MCF 10A (cell line): ENCODE results near the gene PPM1H. TPM values are rescaled to one million over a fixed set of nuclear protein-coding genes. Genes with fewer than 3 reads are reported as not detected.

ENCODE experiments used
- BruUV-seq: library from RNA; stranded (reverse); fragments of 400-500 nt; replicated peaks from 2 replicates; lab custom pipeline; 2021; lab: Mats Ljungman, UMichigan
- CTCF ChIA-PET: fragments of 300-600 bp; sonication (Branson Sonifier 250); formaldehyde crosslinking; extraction: SDS; loops from one replicate; lab custom pipeline; 2021; ENCODE audit warnings: antibody characterized with exemption, inconsistent platforms; lab: Yijun Ruan, JAX
- POLR2A ChIA-PET: fragments of 300-600, 350-650 bp; sonication (Branson Sonifier 250); formaldehyde crosslinking; extraction: SDS; loops from one replicate; lab custom pipeline; 2020; ENCODE audit warnings: antibody characterized with exemption, inconsistent platforms; lab: Yijun Ruan, JAX
- DNase-seq: peaks from one replicate; pipeline ENCODE4 v3.0.0-alpha.2; 2018; ENCODE audit not compliant: unreplicated experiment
- H3K27ac Mint-ChIP-seq: one replicate; pipeline ENCODE4 v1.8.0; 2022; ENCODE audit warnings: mild to moderate bottlenecking, low read depth, mixed read lengths; ENCODE audit not compliant: unreplicated experiment
- H3K27me3 Mint-ChIP-seq: one replicate; pipeline ENCODE4 v1.8.0; 2022; ENCODE audit warnings: mixed read lengths; ENCODE audit not compliant: insufficient read depth, unreplicated experiment
- H3K36me3 Mint-ChIP-seq: one replicate; pipeline ENCODE4 v1.8.0; 2022; ENCODE audit warnings: mild to moderate bottlenecking, moderate library complexity, mixed read lengths; ENCODE audit not compliant: insufficient read depth, unreplicated experiment
- H3K4me1 Mint-ChIP-seq: one replicate; pipeline ENCODE4 v1.8.0; 2022; ENCODE audit warnings: mixed read lengths; ENCODE audit not compliant: insufficient read depth, unreplicated experiment
- H3K4me3 Mint-ChIP-seq: one replicate; pipeline ENCODE4 v1.8.0; 2022; ENCODE audit warnings: mild to moderate bottlenecking, moderate library complexity, mixed read lengths; ENCODE audit not compliant: unreplicated experiment
- H3K9me3 Mint-ChIP-seq: one replicate; pipeline ENCODE4 v1.8.0; 2022; ENCODE audit warnings: mixed read lengths; ENCODE audit not compliant: unreplicated experiment
- intact Hi-C: fragments of 100-400 bp; cut with micrococcal nuclease; formaldehyde crosslinking; loops from 2 replicates; pipeline ENCODE4 v1.14.1; 2022
- total RNA-seq: library from RNA; stranded (reverse); gene quantifications from 2 replicates; pipeline ENCODE4 v1.2.3, GENCODE V29; 2022
- TF ChIP-seq, protein P1 (sequence below): fragments of 200-600 bp; IDR thresholded peaks from one replicate; pipeline ENCODE4 v1.8.0; 2022; ENCODE audit warnings: antibody characterized with exemption, mild to moderate bottlenecking; ENCODE audit not compliant: unreplicated experiment

Gene PPM1H
- total RNA-seq, 1 experiment from 2014 or later, result 0.49 TPM

- intact Hi-C loops, result no loop called here
Measured at GRCh38 chr12:62803756-62804155, 131.2 kb downstream of the PPM1H start.

GRCh38 chr12:62802984-62803383 is 132.0 kb downstream of the PPM1H start:
- no peaks in the 10 kb centered on the region for H3K9me3 Mint-ChIP-seq
- no peak for DNase-seq
- intact Hi-C loops, result no loop called here
- ChIA-PET CTCF (interaction anchor here (0.6 to 2.9 kb wide), 7 partner anchors 9 to 225 kb away, joined by 3 to 32 read pairs (median 3); no protein-coding TSS in a partner anchor), POLR2A (interaction anchor here (0.6 to 1.3 kb wide), 3 partner anchors 9 to 346 kb away, joined by 3 to 5 read pairs (median 4); no protein-coding TSS in a partner anchor)
- H3K27ac Mint-ChIP-seq, result no peak overlapping the region
- no peaks in the 10 kb centered on the region for H3K4me1 Mint-ChIP-seq
- BruUV-seq, result no TSS peak
- no peak overlapping the region for H3K4me3 Mint-ChIP-seq
- no peaks in the 10 kb centered on the region for H3K27me3 Mint-ChIP-seq
- TF ChIP-seq, protein P1, sequence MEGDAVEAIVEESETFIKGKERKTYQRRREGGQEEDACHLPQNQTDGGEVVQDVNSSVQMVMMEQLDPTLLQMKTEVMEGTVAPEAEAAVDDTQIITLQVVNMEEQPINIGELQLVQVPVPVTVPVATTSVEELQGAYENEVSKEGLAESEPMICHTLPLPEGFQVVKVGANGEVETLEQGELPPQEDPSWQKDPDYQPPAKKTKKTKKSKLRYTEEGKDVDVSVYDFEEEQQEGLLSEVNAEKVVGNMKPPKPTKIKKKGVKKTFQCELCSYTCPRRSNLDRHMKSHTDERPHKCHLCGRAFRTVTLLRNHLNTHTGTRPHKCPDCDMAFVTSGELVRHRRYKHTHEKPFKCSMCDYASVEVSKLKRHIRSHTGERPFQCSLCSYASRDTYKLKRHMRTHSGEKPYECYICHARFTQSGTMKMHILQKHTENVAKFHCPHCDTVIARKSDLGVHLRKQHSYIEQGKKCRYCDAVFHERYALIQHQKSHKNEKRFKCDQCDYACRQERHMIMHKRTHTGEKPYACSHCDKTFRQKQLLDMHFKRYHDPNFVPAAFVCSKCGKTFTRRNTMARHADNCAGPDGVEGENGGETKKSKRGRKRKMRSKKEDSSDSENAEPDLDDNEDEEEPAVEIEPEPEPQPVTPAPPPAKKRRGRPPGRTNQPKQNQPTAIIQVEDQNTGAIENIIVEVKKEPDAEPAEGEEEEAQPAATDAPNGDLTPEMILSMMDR, result no peak
- H3K36me3 Mint-ChIP-seq, result no peaks in the 10 kb centered on the region

More at GRCh38 chr12:62803756-62804155, 131.2 kb downstream of the PPM1H start:
- ChIA-PET CTCF (interaction anchor here (0.7 to 2.9 kb wide), 6 partner anchors 9 to 362 kb away, joined by 3 to 32 read pairs (median 10); no protein-coding TSS in a partner anchor), POLR2A (interaction anchor here (1.2 to 1.3 kb wide), 2 partner anchors 10 to 200 kb away, joined by 3 to 4 read pairs; no protein-coding TSS in a partner anchor)
- Mint-ChIP-seq H3K36me3 (no peaks in the 10 kb centered on the region), H3K4me1 (no peaks in the 10 kb centered on the region), H3K4me3 (no peak overlapping the region), H3K27ac (no peak overlapping the region), H3K27me3 (no peaks in the 10 kb centered on the region), H3K9me3 (no peaks in the 10 kb centered on the region)
- BruUV-seq, result no TSS peak
- DNase-seq, result no peak
- TF ChIP-seq, protein P1, result no peak

- intact Hi-C loops, result no loop called here
- no peaks in the 10 kb centered on the region for H3K36me3 Mint-ChIP-seq
- POLR2A ChIA-PET, result interaction anchor here (0.8 to 1.3 kb wide), 3 partner anchors 9 to 221 kb away, joined by 3 to 4 read pairs (median 3); no protein-coding TSS in a partner anchor
- CTCF ChIA-PET, result interaction anchor here (0.6 to 8.7 kb wide), 7 partner anchors 8 to 679 kb away, joined by 3 to 90 read pairs (median 3); no protein-coding TSS in a partner anchor
- no peak for DNase-seq
- H3K27me3 Mint-ChIP-seq, result no peaks in the 10 kb centered on the region
- no TSS peak for BruUV-seq
- H3K4me1 Mint-ChIP-seq, result no peaks in the 10 kb centered on the region
- no peaks in the 10 kb centered on the region for H3K9me3 Mint-ChIP-seq
- H3K4me3 Mint-ChIP-seq, result no peak overlapping the region
- H3K27ac Mint-ChIP-seq, result no peak overlapping the region
- TF ChIP-seq, protein P1, result no peak
Measured at GRCh38 chr12:62802321-62802720, 132.6 kb downstream of the PPM1H start.

DNA sequence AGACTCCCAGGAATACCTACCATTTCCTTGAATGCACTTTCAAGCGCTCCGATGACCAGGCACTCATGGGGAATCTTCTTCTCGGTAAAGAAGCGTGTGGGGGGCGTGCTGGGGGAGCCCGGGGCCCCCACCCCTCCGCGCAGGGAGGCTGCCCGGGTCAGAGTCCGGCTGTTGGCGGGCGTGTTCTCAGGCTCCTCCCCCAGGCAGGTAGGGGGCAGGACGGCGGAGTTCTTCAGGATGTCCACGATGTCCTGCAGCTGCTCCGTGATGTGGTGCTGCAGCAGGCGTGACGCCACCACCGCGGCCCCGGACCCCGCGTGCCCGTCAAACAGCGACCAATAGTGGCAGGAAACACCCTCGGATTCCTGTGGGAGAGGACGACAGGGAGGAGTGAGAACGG is 133.2 kb downstream of the PPM1H start:
- H3K27ac Mint-ChIP-seq, result no peak overlapping the region
- H3K4me1 Mint-ChIP-seq, result no peaks in the 10 kb centered on the region
- intact Hi-C loops, result no loop called here
- BruUV-seq, result no TSS peak
- no peaks in the 10 kb centered on the region for H3K36me3 Mint-ChIP-seq
- H3K9me3 Mint-ChIP-seq, result no peaks in the 10 kb centered on the region
- TF ChIP-seq, protein P1, result no peak
- POLR2A ChIA-PET, result interaction anchor here (0.6 to 0.8 kb wide), 2 partner anchors 199 to 221 kb away, joined by 3 to 4 read pairs; no protein-coding TSS in a partner anchor
- no peak overlapping the region for H3K4me3 Mint-ChIP-seq
- H3K27me3 Mint-ChIP-seq, result no peaks in the 10 kb centered on the region
- CTCF ChIA-PET, result interaction anchor here (0.6 to 8.7 kb wide), 3 partner anchors 12 to 215 kb away, joined by 3 to 90 read pairs (median 3); no protein-coding TSS in a partner anchor
- no peak for DNase-seq
